Activated CD4-positive, alpha-beta T cell treated with anti-CD3 and anti-CD28 coated beads for 48 hours (primary cell): ENCODE data around the gene SUMF1.

Experiments
- DNase-seq: peaks from one replicate; pipeline ENCODE4 v3.0.0-alpha.2; 2020

The SUMF1 gene

DNA sequence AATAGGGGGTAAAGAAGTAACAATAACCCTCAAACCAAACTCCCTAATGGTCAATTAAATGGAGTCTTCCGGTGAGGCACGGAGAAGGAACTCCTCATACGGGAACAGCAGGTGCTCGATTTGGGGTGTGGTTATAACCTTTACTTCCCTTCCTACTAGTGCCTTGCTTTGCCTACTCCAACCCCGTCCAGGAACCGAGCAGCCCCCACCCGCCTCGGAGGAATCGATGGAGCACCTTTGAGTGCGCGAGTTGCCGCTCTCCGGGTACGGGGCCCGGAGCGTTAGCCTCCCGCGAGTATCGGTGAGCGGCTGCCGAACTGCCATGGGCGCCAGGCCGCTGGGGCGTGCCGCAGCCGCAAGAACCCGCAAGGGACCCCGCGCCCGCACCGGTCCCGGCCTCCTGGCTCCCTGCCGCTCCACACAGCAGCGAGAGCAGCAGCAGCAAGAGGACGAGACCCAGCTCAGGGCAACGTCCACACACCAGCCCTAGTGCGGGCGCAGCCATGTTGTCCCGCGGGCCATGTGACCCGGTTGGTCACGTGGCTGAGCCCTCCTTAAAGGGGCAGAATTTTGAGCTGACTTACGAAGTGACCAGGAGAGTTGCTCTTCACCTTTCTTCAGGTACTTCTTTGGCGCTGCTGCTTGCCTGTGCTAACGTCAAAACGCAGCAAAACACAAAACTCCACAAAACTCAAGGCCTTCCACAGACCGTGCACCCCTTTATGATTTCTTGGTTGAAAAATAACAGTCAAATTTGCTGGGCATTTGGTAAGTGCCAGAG lies at the start of gene SUMF1:
Gene SUMF1, minus strand, starts transcription at position 529 of the 781 bp plus-strand sequence. Its CDS starts 24 bp downstream, at position 505.
- DNase-seq, result peak; percentile 83

DNA sequence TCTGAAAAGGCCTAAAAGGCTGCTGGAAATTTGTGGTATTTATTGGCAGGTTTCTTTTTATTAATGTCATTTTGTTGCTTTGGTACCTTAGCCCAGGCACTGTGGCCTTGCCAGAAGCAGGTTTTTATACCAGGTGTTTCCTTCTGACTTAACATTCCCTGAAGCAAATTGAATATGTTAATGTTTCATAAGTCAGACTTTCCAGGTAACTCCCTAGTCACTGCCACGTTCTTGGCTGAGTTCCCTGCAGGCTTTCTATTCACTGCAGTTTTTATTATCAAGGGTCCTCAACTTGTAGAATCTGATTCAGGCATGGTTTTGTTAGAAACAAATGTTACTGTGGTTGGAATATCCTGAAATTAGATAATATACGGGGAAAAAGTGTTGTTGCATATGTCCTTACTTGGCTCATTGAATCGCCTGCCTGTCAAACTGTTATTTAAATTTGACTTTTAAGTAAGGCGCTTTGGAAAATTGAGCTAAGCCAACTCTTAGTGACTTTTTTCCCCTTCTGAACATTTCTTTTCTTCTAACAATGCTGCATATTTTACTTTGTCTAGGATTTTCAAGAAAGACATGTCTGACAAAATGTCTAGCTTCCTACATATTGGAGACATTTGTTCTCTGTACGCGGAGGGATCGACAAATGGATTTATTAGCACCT lies 49.0 kb upstream of the SUMF1 start:
- DNase-seq, result no peak

DNA sequence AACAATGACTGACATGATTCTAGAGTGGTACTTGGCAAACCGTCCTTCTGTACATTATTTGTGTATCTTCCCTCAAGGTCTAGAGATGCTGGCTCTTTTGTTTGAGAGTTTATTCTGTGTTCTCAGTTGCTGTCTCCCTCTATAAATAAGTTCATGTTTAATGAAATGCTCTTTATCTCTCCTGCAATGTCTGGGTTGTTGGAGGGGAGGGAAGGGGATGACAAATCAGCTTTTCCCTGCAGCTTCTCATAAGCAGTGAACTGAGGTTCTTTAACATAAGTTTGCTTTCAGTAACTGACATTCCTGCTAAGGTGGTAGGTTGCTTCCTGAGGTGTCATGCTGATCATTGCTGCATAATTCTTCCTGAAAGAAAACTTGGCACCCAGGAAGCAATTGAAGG lies 47.8 kb upstream of the SUMF1 start:
- no peak for DNase-seq

DNA sequence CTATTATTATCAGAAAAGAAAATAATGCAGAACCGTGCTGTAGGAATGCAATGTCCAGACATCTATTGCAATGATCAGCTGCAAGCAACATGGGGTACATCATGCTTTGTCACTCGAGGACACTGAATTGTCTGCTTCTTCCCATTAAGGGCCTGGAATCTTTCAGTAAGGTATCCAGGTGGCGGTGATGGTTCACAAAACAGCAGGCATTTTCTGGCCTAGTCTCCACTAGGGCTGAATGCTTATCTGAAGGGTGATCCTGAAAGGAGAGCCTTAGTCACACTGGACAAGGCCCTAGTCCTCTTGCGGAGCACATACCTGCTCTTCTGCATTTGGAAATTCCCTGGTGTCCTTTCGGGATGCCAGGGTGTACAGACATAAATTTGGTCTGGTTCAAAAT lies 47.3 kb upstream of the SUMF1 start:
- DNase-seq, result no peak

DNA sequence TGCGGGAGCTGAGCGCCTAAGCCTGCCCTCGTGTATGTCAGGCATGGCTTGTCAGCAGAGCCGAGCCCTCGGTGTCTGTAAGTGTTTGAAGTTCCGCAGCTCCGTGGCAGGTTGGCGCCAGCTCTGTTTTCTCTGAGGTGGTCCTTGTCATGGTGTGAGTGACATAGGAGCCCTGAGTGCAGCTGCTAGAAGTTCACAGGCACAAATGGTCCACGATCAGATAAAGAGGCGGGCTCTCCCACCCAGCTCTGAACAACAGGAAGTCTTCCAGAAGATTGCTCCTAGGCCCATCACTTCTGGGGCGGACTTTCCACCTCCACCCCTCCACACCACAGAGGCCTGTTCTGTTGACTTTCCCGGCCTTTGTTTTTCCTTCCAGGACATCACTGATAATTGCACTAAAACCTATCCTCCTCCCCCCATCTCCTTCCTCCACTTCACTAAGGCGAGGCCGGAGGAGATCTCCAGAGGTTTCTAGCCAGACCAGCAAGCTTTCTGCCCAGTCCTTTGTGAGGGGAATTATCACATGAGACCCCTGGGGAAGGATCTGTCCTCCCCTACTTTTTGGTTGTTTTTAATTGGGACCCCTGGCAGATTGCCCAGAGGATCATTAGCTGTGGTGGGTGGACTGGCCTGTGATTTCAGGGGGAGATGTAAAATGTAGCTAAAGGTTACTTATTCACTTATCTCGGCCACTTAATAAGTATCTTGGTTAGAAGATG lies 46.0 kb upstream of the SUMF1 start:
- DNase-seq, result no peak

DNA sequence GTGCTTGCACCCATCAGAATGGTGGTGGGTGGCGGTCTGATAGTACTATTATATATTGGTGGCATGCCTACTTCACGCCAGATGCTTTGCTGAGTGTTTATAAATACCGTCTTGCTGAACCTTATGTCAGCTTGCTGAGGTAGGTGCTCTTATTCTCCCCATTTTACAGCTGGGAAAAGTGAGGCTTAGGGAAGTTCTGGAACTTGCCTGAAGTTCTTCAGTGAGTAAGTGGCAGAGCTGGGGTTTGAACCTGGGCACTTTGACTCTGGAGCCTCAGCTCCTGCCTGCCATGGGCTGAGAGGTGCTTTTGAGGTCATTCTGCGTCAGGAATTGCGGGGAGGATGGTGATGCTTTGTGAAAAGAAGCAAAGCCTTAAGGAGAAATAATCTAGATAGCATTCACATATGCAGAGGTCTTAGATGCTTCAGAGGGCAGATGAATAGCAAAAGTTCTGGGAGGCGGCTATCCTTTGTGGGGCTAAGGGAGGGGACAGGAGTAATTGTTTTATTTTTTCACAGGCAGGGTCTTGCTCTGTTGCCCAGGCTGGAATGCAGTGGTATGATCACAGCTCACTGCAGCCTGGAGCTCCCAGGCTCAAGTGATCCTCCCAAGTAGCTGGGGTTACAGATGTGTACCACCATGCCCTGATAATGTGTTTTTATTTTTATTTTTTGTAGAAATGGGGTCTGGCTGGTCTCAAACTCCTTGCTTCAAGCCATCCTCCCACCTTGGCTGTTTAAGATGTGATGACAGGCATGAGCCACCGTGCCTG lies 44.6 kb upstream of the SUMF1 start:
- no peak for DNase-seq

DNA sequence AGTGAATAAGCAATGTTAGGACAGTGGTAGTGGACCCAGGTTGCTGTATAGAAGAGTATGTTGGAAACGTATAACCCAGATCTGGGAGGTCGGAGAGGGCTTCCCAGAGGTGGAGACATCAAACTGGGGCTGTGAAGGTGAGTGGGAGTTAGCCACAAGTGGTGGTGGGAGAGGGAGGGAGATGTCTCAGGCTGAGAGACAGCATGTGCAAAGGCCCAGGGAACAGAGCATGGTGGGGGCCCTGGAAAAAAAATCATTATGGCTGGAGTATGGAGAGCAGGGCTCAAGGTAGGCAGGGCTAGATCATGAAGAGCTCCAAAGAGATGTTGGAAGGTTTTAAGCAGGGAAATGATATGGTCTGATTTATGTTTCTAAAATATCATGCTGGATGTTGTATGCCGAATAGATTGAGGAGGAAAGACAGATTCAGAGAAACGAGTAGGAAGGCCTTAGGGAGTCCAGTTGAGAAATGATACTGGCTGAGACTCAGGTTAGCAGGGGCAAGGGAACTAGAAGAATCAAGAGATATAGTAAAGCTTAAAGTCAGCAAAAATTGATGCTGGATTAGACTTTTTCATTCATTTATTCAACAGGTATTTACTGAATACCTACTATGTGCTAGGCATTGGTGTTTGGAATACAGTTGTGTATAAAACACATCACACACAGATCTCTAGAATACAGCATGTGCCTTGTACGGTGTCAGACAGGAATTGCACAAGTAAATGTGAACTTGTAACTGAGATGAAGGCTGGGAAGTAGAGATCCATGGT lies 43.1 kb upstream of the SUMF1 start:
- no peak for DNase-seq

DNA sequence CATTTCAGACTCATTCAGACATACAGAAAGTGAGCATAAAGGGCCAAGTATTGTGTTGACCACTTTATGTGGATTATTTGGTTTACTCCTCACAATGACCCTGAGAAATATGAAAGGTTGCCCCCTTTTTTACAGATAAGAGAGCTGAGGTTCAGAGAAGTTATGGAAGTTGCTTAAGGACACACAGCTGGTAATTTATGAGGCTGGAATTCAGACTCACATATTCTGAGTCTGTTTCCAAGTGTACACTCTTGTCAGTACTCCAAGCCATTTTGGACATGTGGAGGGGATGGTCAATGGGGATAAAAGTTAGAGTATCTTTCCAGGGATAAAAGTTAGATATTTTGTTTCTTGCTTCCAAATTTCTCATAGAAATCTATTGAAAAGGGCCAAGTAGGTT lies 42.0 kb upstream of the SUMF1 start:
- DNase-seq, result no peak

DNA sequence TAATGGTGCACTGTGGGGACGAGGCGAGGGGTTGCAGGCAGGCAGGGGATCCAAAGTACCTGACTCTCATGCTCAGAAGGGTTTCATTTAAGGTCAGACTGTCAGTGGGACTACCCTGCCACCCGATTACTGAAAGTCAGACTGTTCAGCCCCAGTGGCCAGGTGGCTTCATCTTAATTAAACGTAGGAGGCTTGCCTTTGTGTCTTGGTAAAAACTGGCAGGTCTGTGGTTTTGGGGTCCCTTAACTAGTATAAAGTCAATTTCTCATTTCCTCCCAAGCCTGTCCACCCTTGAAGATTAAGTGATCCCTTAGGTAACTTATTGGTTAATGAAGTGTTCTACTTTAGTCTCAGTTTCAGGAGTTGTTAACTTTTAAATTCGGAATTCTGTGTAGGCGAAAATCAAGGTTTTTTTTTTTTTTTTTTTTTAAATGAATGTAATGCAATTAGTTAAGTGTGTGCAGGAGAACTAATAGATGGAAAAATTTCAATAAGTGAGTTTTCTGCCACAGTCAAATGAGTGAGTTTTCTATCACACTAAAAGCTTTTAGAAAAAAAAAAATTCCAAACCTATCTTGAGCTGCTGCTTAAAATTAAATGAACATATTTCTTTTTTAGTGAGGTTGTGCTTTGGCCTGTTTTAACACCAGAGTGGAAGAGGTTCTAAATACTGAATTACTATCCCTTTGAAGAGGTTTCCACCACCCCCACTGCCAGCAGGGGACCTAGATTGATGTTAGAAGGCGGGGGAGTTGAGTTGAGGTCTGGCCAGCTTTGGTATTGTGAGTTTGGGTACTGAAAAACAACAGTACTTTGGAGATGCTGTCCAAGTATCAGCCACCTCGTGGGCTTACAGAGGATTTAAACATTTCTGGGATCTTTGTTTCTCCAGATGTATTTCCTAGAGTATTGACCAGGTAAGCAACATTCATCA lies 41.2 kb upstream of the SUMF1 start:
- DNase-seq, result no peak

DNA sequence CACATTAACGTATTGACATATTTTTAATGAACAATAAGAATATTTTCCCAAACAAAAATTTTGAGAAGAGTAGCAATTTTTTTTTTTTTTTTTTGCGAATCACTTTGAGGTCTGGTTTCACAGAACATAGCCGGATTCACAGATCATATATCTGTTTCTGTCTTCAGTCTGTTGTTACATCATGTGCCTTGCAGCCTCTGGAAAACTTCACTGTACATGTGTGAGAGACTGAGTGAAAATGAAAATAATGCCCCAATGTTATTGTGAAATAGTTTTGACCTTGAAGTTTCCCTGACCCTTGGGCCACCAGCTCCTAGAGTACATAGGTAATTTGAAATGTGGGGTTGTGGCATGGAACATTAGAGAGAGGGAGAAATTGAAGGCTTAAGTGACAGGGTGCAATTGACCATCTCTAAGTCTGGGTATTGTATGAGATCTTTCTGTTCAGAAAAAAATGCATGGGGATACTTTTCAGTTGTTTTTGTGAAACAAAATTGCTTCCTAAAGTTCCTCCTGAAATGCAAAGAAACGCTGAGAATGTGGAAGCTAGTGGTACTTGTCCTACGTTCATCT lies 40.0 kb upstream of the SUMF1 start:
- DNase-seq, result no peak

DNA sequence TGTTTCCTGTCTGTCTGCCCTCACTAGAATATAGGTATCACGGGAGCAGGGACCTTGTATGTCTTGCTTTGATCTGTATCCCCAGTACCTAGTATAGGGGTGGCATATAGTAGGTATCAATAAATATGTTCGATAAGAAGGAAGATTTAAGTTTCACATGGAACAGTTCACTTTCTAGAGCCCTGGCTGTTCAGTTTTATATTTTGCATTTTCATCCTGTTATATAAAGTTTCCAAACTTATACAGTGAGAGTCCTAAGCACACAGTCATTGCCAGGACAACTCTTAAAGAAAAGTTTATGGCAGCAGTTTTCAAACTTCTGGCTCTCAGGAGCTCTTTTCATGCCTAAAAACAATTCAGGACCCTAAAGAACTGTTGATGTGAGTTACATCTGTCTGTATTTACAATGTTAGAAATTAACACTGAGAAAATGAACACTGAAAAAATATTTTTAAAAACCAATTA lies 39.5 kb upstream of the SUMF1 start:
- DNase-seq, result no peak

DNA sequence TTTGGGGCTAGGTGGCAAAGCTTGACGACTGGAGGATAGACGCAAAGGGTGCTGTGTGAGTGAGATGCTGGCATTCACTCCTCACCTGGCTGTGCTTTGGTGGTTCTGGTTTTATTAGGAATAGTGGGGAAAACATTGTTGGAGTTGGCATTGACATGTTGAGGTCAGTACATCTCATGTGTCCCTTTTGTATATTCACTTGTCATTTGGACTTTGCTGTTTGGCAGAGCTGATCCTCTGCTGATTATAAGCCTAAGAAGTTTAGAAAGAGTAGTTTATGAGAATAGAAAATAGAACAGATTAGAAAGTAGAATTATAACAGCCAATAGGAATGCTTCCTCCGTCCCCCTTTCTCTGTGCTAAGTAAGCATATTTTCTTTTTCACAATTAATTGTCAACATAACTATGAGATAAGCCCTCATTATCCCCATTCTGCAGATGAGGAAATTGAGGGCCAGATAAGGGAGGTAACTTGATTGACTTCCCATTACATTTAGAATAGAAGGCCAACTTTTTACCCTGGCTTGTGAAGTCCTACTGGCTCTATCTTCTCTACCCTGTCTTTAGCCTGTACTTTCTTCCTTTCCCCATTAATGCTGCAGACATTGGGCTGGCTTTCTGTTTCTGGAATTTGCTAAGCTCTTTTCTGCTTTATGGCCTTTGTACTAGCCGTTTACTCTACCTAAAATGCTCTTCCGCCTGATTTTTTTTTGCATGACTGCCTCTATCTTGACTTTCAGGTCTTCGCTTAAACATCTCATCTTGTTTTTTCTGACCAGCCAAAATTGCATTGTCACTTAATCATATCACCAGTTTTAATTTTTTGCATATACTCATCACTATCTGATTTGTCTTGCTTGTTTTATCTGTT lies 38.9 kb upstream of the SUMF1 start:
- DNase-seq, result no peak

DNA sequence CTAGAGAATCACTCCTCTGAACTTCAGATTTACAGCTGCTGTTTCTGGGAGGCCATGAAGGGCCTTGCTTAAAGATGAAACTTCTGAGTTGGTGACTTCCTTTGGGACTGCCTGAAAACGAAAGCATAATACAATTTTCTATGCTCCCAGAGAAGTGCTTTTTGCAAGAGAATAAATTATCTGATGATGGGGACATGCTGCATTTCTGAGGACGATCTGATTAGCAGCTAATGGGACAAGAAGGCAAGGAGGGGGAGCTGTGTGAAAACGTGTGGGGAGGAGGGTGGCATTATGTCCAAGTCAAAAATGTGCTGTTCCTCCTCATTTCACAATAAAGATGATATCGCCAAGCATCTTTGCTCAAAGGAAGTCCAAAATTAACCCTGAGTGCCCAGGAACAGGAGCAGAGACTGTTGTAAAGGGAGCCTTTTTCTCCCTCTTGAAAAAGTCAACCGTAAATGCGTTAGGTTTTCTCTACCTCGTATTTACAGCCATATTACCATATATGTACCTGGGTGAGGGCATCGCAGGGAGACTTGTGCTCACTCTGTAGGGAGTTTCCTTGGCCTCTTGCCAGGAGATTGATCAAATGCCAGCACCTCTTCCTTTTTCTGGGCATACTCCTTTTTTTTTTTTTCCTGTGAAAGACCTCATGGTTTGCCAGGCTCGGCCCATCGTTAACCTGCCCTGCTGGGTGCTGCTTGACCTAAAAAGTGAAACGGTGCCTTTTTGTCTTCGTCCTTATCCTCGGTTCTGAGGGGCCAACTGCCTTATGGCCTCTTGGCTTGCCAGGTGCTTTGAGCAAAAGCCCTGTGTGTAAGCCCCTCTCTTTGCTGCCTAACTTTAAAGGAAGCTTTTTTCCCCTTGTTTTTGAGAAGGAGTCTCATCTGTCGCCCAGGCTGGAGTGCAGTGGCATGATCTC lies 37.5 kb upstream of the SUMF1 start:
- peak; percentile 39 for DNase-seq

DNA sequence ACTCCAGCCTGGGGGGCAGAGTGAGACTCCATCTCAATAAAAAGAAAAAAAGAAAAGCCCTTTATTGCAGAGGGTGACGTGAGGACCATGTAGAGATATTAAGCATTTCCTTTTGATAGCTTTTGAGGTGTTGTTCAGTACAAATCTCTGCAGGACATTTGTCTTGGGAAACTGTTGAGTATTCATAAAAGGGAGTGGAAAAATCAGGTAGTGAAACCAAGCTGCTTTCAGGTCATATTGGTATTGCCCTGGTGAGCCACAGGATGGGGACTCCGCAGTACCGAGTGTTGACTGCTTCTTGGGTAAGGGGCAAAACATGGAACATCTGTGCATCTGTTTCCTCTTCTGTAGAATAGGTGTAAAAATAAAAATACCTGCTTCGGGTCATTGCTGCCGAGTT lies 36.0 kb upstream of the SUMF1 start:
- peak; percentile 19 for DNase-seq

DNA sequence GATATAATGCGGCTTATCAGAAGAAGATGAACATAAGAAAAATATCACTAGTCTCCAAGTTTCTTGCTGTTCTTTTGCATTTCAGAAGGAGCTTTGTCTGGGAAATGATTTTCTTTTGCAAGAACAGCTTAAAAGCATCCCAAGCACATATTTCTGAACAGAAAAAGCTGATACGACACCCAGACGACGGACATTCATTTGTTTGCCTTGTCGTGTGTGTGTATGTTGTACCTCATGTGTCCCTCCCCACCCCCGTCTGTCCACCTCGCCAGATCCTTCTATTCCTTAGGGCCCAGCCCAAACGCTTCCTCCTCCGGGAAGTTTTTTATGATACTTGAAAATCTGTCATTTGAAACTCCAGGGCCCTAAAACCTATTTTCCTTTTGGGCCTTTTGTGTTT lies 34.9 kb upstream of the SUMF1 start:
- DNase-seq, result no peak

DNA sequence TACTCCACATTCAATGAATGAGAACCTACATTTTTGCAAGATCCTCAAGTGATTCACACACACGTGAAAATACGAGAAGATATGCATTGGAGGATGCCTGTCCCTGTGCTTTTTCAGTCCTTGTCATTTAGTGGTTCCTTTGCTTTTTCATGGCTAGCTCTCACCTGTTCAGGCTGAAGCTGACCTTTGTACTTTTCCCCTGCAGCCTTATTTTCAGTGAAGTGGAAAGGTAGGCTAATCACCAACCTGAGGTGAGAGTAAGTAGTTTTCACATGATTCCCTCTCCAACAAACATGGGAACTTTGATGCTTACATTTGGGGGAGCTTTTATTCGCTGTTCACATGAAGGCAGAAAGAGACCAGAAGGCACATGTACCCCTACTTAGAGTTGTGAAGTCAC lies 34.4 kb upstream of the SUMF1 start:
- DNase-seq, result no peak

DNA sequence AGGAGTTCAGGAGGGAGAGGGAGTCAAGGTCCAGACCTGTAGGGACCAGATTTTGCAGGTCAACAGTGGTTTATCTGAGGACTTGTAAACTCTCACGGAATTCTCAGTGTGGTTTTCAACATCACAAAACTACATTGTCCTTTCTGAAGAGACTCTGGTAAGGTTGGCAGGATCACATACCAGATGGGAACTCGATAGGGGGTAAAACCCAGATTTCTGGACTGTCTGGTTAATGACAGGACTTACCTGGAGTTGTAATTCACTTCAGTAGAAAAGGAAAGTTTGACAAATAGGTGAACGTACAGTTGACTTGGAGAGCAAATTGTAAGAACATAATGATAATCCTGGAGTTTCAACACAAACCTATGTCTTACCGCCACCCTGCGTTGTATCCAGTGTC lies 31.4 kb upstream of the SUMF1 start:
- DNase-seq, result no peak

DNA sequence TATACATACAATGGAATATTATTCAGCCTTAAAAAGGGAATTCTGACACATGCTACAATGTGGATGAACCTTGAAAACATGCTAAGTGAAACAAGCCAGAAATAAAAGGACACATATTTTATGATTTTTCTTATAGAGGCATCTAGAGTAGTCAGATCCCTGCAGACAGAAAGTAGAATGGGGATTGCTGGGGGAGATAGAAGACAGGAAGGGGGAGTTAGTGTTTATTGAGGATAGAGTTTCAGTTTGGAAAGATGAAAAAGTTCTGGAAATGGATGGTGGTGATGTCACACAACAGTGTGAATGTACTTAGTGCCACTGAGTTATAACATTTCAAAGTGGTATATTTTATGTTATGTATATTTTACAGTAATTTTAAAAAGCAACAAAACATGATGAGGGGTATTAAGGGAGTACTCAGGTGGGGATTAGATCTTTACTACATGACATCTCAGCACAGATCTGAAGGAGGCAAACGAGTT lies 30.8 kb upstream of the SUMF1 start:
- DNase-seq, result no peak
